Measurements from ENCODE around the gene CATSPERZ.

The CATSPERZ gene

GRCh38 chr11:64352099-64352994 lies 52.2 kb downstream of the CATSPERZ start:
- Histone ChIP-seq H3K4me3 (IDR thresholded peaks at IDR 0.05; ENCODE audit: insufficient read depth, low read depth, low read length) (no peak overlapping the region), H3K27me3 (ENCODE audit: insufficient read depth, low read depth) (no peaks in the 10 kb centered on the region), H3K36me3 (ENCODE audit: insufficient read depth) (no peaks in the 10 kb centered on the region), H3K4me2 (no peak overlapping the region), H3K79me2 (ENCODE audit: insufficient read depth, low read depth) (no peaks in the 10 kb centered on the region), H3K27ac (no peak overlapping the region), H2AFZ (ENCODE audit: low read depth) (no peak overlapping the region), H3K9ac (no peak overlapping the region), H4K20me1 (ENCODE audit: insufficient read depth) (no peaks in the 10 kb centered on the region), H3K4me1 (ENCODE audit: low read depth, poor library complexity, severe bottlenecking) (no peaks in the 10 kb centered on the region)
- TF ChIP-seq CTCF (conservative IDR thresholded peaks at IDR 0.05; ENCODE audit: low read depth, low read length): no peak

GRCh38 chr11:64352995-64353714 lies 53.0 kb downstream of the CATSPERZ start:
- H3K4me2 ChIP-seq: no peak overlapping the region
- no peak overlapping the region for H3K9ac ChIP-seq
- no peak overlapping the region for H3K4me3 ChIP-seq (IDR thresholded peaks at IDR 0.05; ENCODE audit: insufficient read depth, low read depth, low read length)
- no peak overlapping the region for H2AFZ ChIP-seq (ENCODE audit: low read depth)
- peaks cover 7% of the 10 kb centered on the region for H3K4me1 ChIP-seq (ENCODE audit: low read depth, poor library complexity, severe bottlenecking)
- TF ChIP-seq CTCF (conservative IDR thresholded peaks at IDR 0.05; ENCODE audit: low read depth, low read length): no peak
- no peaks in the 10 kb centered on the region for H3K36me3 ChIP-seq (ENCODE audit: insufficient read depth)
- H3K27me3 ChIP-seq (ENCODE audit: insufficient read depth, low read depth): no peaks in the 10 kb centered on the region
- H3K27ac ChIP-seq: no peak overlapping the region
- H4K20me1 ChIP-seq (ENCODE audit: insufficient read depth): no peaks in the 10 kb centered on the region
- no peaks in the 10 kb centered on the region for H3K79me2 ChIP-seq (ENCODE audit: insufficient read depth, low read depth)

GRCh38 chr11:64353715-64354506 lies 53.8 kb downstream of the CATSPERZ start:
- H3K27ac ChIP-seq: no peak overlapping the region
- H4K20me1 ChIP-seq (ENCODE audit: insufficient read depth): no peaks in the 10 kb centered on the region
- no peaks in the 10 kb centered on the region for H3K36me3 ChIP-seq (ENCODE audit: insufficient read depth)
- TF ChIP-seq CTCF (conservative IDR thresholded peaks at IDR 0.05; ENCODE audit: low read depth, low read length): no peak
- H3K4me2 ChIP-seq: no peak overlapping the region
- H2AFZ ChIP-seq (ENCODE audit: low read depth): no peak overlapping the region
- peaks cover 12% of the 10 kb centered on the region for H3K4me1 ChIP-seq (ENCODE audit: low read depth, poor library complexity, severe bottlenecking)
- H3K4me3 ChIP-seq (IDR thresholded peaks at IDR 0.05; ENCODE audit: insufficient read depth, low read depth, low read length): no peak overlapping the region
- no peak overlapping the region for H3K9ac ChIP-seq
- H3K27me3 ChIP-seq (ENCODE audit: insufficient read depth, low read depth): no peaks in the 10 kb centered on the region
- H3K79me2 ChIP-seq (ENCODE audit: insufficient read depth, low read depth): no peaks in the 10 kb centered on the region
